DOHH2 (cell line): ENCODE measurements around the gene ZNF580.

Experiments used
- CTCF ChIP-seq: fragments of 200-600 bp; sonication (generic); IDR thresholded peaks from one replicate; pipeline ENCODE4 v1.5.1; 2014; ENCODE audit warnings: antibody characterized with exemption, mild to moderate bottlenecking, low read depth, low read length; ENCODE audit not compliant: poor library complexity, severe bottlenecking
- EZH2phosphoT487 ChIP-seq: fragments of 200-600 bp; sonication (generic); IDR thresholded peaks from 2 replicates; pipeline ENCODE4 v1.6.1; 2017; ENCODE audit warnings: borderline replicate concordance, mild to moderate bottlenecking, antibody characterized with exemption, low read length, moderate library complexity, mixed read lengths

- TF ChIP-seq CTCF, result no peak
- TF ChIP-seq EZH2phosphoT487, result no peak
Measured at GRCh38 chr19:55681131-55682092, 40.6 kb downstream of the ZNF580 start.
